ENCODE data around the gene TMEM229B. TPM values are rescaled to one million over a fixed set of nuclear protein-coding genes. Genes with fewer than 3 reads are reported as not detected.

TMEM229B gene
- total RNA-seq, 2 donors from 2014 or later: 12.7 to 15.2 TPM

- no peak overlapping the region for H3K4me3 Mint-ChIP-seq
These were observed 58.9 kb downstream of the TMEM229B start for GRCh38 chr14:67429510-67430205.

GRCh38 chr14:67428501-67429031 is 60.0 kb downstream of the TMEM229B start:
- no peak overlapping the region for H3K27ac Mint-ChIP-seq
- ATAC-seq (no peak), DNase-seq (no peak)
- H3K9me3 ChIP-seq (ENCODE audit: control insufficient read depth, low read length, poor library complexity, severe bottlenecking): no peaks in the 10 kb centered on the region
- peaks cover 5% of the 10 kb centered on the region for H3K4me1 Mint-ChIP-seq
- peaks cover 43% of the 10 kb centered on the region for H3K27me3 Mint-ChIP-seq
- no peaks in the 10 kb centered on the region for H3K36me3 Mint-ChIP-seq (ENCODE audit: low read depth)
- no peak overlapping the region for H3K4me3 Mint-ChIP-seq

More at GRCh38 chr14:67429510-67430205, 58.9 kb downstream of the TMEM229B start:
- H3K36me3 Mint-ChIP-seq (ENCODE audit: low read depth): no peaks in the 10 kb centered on the region
- H3K27me3 Mint-ChIP-seq: peaks cover 43% of the 10 kb centered on the region
- no peak for ATAC-seq
- no peaks in the 10 kb centered on the region for H3K9me3 ChIP-seq (ENCODE audit: control insufficient read depth, low read length, poor library complexity, severe bottlenecking)
- H3K4me1 Mint-ChIP-seq: peaks cover 11% of the 10 kb centered on the region
- no peak overlapping the region for H3K27ac Mint-ChIP-seq
- no peak for DNase-seq

- ATAC-seq (peak; percentile 93), DNase-seq (peak; percentile 43 to 62 (median 48))
- Mint-ChIP-seq H3K4me1 (peaks cover 5% of the 10 kb centered on the region), H3K36me3 (ENCODE audit: low read depth) (no peaks in the 10 kb centered on the region), H3K4me3 (no peak overlapping the region), H3K27me3 (peaks cover 39% of the 10 kb centered on the region), H3K27ac (no peak overlapping the region)
- no peaks in the 10 kb centered on the region for H3K9me3 ChIP-seq (ENCODE audit: control insufficient read depth, low read length, poor library complexity, severe bottlenecking)
These were observed 61.4 kb downstream of the TMEM229B start for GRCh38 chr14:67426983-67427606.

DNA sequence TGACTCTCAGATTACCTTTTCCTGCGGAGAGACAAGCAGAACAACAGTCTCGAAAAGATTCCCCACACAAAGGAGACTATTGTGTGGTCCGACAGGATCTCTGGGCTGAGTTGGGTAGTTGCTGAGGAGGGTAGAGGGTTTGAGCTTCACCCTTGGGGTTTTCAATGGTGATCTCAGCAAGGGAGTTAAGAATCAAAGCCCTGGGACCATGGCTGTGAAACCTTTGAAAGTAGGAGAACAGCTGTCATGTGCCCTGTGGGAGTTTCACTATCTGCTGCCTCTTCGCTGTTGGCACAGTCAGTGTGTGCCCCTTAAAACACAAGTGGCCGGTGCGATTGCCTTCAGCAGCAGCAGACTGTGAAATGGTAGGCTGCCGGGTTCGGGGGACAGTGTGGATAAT is 62.4 kb downstream of the TMEM229B start:
- H3K4me3 Mint-ChIP-seq: no peak overlapping the region
- H3K36me3 Mint-ChIP-seq (ENCODE audit: low read depth): no peaks in the 10 kb centered on the region
- peaks cover 41% of the 10 kb centered on the region for H3K27me3 Mint-ChIP-seq
- H3K9me3 ChIP-seq (ENCODE audit: control insufficient read depth, low read length, poor library complexity, severe bottlenecking): no peaks in the 10 kb centered on the region
- peaks cover 5% of the 10 kb centered on the region for H3K4me1 Mint-ChIP-seq
- ATAC-seq (no peak), DNase-seq (no peak)
- no peak overlapping the region for H3K27ac Mint-ChIP-seq

DNA sequence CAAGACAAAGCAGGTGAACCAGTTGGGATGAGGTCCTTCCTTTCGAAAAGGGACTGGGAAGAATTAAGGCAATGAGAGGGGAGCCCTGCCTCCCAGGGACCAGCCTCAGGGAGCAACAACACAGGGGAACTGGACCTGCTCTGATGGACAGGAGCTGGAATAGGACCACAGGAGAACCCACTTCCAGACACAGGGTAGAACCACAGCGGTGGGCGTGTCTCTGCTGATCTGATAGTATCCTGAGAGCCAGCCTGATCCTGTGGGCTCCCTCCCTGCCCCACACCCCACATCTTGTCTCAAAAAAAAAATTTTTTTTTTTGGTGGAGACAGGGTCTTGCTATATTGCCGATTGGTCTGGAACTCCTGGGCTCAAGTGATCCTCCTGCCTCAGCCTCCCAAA is 62.9 kb downstream of the TMEM229B start:
- no peaks in the 10 kb centered on the region for H3K9me3 ChIP-seq (ENCODE audit: control insufficient read depth, low read length, poor library complexity, severe bottlenecking)
- Mint-ChIP-seq H3K4me1 (peaks cover 5% of the 10 kb centered on the region), H3K36me3 (ENCODE audit: low read depth) (no peaks in the 10 kb centered on the region), H3K4me3 (no peak overlapping the region), H3K27ac (no peak overlapping the region), H3K27me3 (peaks cover 40% of the 10 kb centered on the region)
- DNase-seq: no peak
- ATAC-seq: no peak

- Mint-ChIP-seq H3K4me1 (peaks cover 5% of the 10 kb centered on the region), H3K36me3 (ENCODE audit: low read depth) (no peaks in the 10 kb centered on the region), H3K4me3 (no peak overlapping the region), H3K27me3 (peaks cover 34% of the 10 kb centered on the region), H3K27ac (no peak overlapping the region)
- no peaks in the 10 kb centered on the region for H3K9me3 ChIP-seq (ENCODE audit: control insufficient read depth, low read length, poor library complexity, severe bottlenecking)
- DNase-seq (no peak), ATAC-seq (no peak)
These were observed 64.0 kb downstream of the TMEM229B start for GRCh38 chr14:67424539-67424938.

GRCh38 chr14:67423424-67423823 is 65.1 kb downstream of the TMEM229B start:
- H3K9me3 ChIP-seq (ENCODE audit: control insufficient read depth, low read length, poor library complexity, severe bottlenecking): no peaks in the 10 kb centered on the region
- no peak for DNase-seq
- Mint-ChIP-seq H3K27me3 (peaks cover 30% of the 10 kb centered on the region), H3K36me3 (ENCODE audit: low read depth) (no peaks in the 10 kb centered on the region), H3K4me1 (peaks cover 5% of the 10 kb centered on the region), H3K27ac (no peak overlapping the region), H3K4me3 (no peak overlapping the region)
- ATAC-seq: no peak

DNA sequence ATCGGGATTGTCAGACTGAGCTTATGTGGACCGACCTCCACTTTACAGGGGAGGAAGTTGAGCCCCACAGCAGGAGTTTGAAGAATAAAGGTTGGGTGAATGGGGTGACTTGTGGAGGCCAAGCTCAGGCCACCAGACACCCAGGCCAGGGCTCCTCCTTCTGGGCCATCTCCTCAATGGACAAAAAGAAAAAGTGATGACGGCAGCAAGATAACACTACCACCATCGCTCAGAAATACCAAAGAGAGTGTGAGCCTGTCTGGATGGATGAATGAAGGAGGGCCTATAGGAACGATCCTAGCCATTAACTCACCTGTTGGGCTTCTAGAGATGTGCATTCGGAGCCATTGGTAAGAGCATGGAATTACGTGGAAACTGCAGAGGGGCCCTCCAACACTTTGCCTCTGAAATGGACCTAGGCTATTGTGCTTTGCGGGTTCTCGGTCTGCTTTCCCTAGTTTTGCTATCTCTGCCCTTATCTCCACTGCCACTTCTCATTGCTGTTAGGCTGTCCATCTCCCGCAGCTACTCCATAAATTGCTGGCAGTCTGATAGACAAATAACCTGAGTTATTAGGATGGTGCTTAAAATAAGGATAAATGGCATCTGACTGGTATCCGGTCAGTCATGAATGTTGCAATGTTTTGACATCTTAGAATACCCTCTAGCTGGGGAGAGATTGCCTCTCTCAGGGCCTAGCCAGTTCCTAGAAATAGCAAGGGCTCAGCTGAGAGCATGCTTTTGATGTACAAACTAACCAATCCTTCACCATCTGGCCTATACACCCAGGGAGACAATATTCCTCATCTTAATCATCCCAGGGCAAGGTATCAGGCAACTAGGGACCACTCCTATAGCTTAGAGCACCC is 66.9 kb downstream of the TMEM229B start:
- Mint-ChIP-seq H3K4me1 (no peaks in the 10 kb centered on the region), H3K36me3 (ENCODE audit: low read depth) (no peaks in the 10 kb centered on the region), H3K4me3 (no peak overlapping the region), H3K27me3 (peaks cover 26% of the 10 kb centered on the region), H3K27ac (no peak overlapping the region)
- ATAC-seq (no peak), DNase-seq (no peak)
- H3K9me3 ChIP-seq (ENCODE audit: control insufficient read depth, low read length, poor library complexity, severe bottlenecking): no peaks in the 10 kb centered on the region

Other genes with a start within 250 kb of the TMEM229B start
- 10 to 100 TPM in 1 of 2 donors, 1 to 10 TPM in 1; 8.9 to 10.0 TPM for gene PALS1, start 247.3 kb downstream of the TMEM229B start, total RNA-seq
- gene ATP6V1D, start 128.9 kb downstream of the TMEM229B start, total RNA-seq: 10 to 100 TPM; 41.0 to 47.4 TPM
- 10 to 100 TPM; 38.4 to 49.7 TPM for gene EIF2S1, start 128.4 kb downstream of the TMEM229B start, total RNA-seq
- 1 to 10 TPM; 1.7 to 2.1 TPM for gene PLEK2, start 76.6 kb downstream of the TMEM229B start, total RNA-seq
- gene PLEKHH1, start 44.6 kb upstream of the TMEM229B start, total RNA-seq: under 1 TPM in 1 of 2 donors, not detected in 1; 0.12 TPM
- gene PIGH, start 111.5 kb upstream of the TMEM229B start, total RNA-seq: 10 to 100 TPM; 34.2 to 39.1 TPM
- gene ARG2, start 131.2 kb upstream of the TMEM229B start, total RNA-seq: 1 to 10 TPM; 5.1 to 5.2 TPM
- gene VTI1B, start 185.9 kb upstream of the TMEM229B start, total RNA-seq: 10 to 100 TPM; 41.2 to 48.1 TPM
- gene RDH11, start 207.0 kb upstream of the TMEM229B start, total RNA-seq: 10 to 100 TPM; 23.4 to 34.4 TPM
- not detected for gene RDH12, start 213.2 kb upstream of the TMEM229B start, total RNA-seq